Epidermal melanocyte (primary cell): ENCODE measurements around the gene ATP5ME.
"Not testable (repeated sequence)": the region's sequence is repeated elsewhere in the genome, so short reads cannot be mapped to it uniquely, and the experiment has no call there.

Experiments
- DNase-seq: peaks from one replicate; pipeline ENCODE4 v3.0.0; 2011; ENCODE audit warnings: low spot score; ENCODE audit not compliant: insufficient read length

The ATP5ME gene

GRCh38 chr4:705278-706082 lies 31.4 kb upstream of the ATP5ME start, which contains the start of gene PCGF3:
PCGF3 (plus strand) TSS chr4:705832; CDS start chr4:733681, 27,849 bp downstream.
- peak; percentile 99 for DNase-seq

- no peak for DNase-seq
Observed at GRCh38 chr4:704971-705277, 30.8 kb upstream of the ATP5ME start.

GRCh38 chr4:704198-704891 lies 30.3 kb upstream of the ATP5ME start:
- no peak for DNase-seq

- no peak for DNase-seq
Observed at GRCh38 chr4:703336-704197, 29.5 kb upstream of the ATP5ME start.

GRCh38 chr4:702618-703048 lies 28.6 kb upstream of the ATP5ME start:
- no peak for DNase-seq

- DNase-seq: peak; percentile 8
Observed at GRCh38 chr4:700587-701264, 26.6 kb upstream of the ATP5ME start.

GRCh38 chr4:699816-700580 lies 25.9 kb upstream of the ATP5ME start:
- DNase-seq: no peak

- not testable (repeated sequence) for DNase-seq
Observed at GRCh38 chr4:694341-694940, 20.4 kb upstream of the ATP5ME start.

- no peak for DNase-seq
Observed at GRCh38 chr4:692771-693554, 18.9 kb upstream of the ATP5ME start.

GRCh38 chr4:689723-690122 lies 15.6 kb upstream of the ATP5ME start:
- no peak for DNase-seq

GRCh38 chr4:688854-689681 lies 15.0 kb upstream of the ATP5ME start, which contains the start of gene SLC49A3:
SLC49A3 (minus strand) TSS chr4:689151; CDS start chr4:689127, 24 bp downstream.
- no peak for DNase-seq

GRCh38 chr4:687971-688853 lies 14.1 kb upstream of the ATP5ME start:
- no peak for DNase-seq

- DNase-seq: peak; percentile 82
Observed at GRCh38 chr4:687048-687970, 13.2 kb upstream of the ATP5ME start.

- no peak for DNase-seq
Observed at GRCh38 chr4:686413-687040, 12.5 kb upstream of the ATP5ME start.

- DNase-seq: no peak
Observed at GRCh38 chr4:685679-686412, 11.8 kb upstream of the ATP5ME start.
